Spleen (tissue), 11 donors: Measurements from ENCODE around the gene PADI4. TPM values are rescaled to one million over a fixed set of nuclear protein-coding genes. Genes with fewer than 3 reads are reported as not detected.

ENCODE experiments used
- DNase-seq: peaks from one replicate; pipeline ENCODE4 v3.0.0-alpha.2; 2020
- H3K27ac ChIP-seq, 8 donors: fragments of 200-600 bp; sonication (generic) in 7 of 8; 1 replicate in 4 of 8; 2 replicates in 4 of 8; pipeline versions ENCODE4 v1.5.0 to v1.8.0; 2016 to 2021; ENCODE audit warnings: inconsistent platforms in 4 of 8, mild to moderate bottlenecking in 4 of 8, moderate library complexity in 1 of 8
- H3K27me3 ChIP-seq, 7 donors: fragments of 200-600 bp; sonication (generic) in 6 of 7; replicated peaks in 1 of 7; 1 replicate in 4 of 7; 2 replicates in 3 of 7; pipeline versions ENCODE4 v1.5.0 to v1.8.0; 2016 to 2021; ENCODE audit warnings: inconsistent platforms in 3 of 7, mild to moderate bottlenecking in 1 of 7
- H3K36me3 ChIP-seq, 6 donors: fragments of 200-600 bp; sonication (generic) in 5 of 6; 1 replicate in 4 of 6; 2 replicates in 2 of 6; pipeline versions ENCODE4 v1.5.0 to v1.8.0; 2016 to 2021; ENCODE audit warnings: inconsistent platforms in 2 of 6
- H3K4me1 ChIP-seq, 6 donors: fragments of 200-600 bp; sonication (generic) in 5 of 6; 1 replicate in 3 of 6; 2 replicates in 3 of 6; pipeline versions ENCODE4 v1.5.0 to v1.8.0; 2016 to 2021; ENCODE audit warnings: inconsistent platforms in 3 of 6
- H3K4me3 ChIP-seq, 8 donors: fragments of 200-600 bp; sonication (generic) in 7 of 8; 1 replicate in 4 of 8; 2 replicates in 4 of 8; pipeline versions ENCODE4 v1.5.0 to v1.8.0; 2016 to 2021; ENCODE audit warnings: inconsistent platforms in 4 of 8, mild to moderate bottlenecking in 4 of 8, moderate library complexity in 2 of 8
- H3K9me3 ChIP-seq, 8 donors: fragments of 200-600 bp; sonication (generic) in 7 of 8; 1 replicate in 4 of 8; 2 replicates in 4 of 8; pipeline versions ENCODE4 v1.5.0 to v1.8.0; 2016 to 2021; ENCODE audit warnings: inconsistent platforms in 4 of 8
- CTCF ChIP-seq, 11 experiments: fragments of 200-600 bp in 7 of 11; fragments of 450-650 bp in 4 of 11; sonication (generic) in 4 of 11; IDR thresholded peaks in 8 of 11; conservative IDR thresholded peaks in 3 of 11; 1 replicate in 7 of 11; 2 replicates in 4 of 11; pipeline versions ENCODE4 v1.4.0 to v1.8.0; 2016 to 2021; ENCODE audit warnings: antibody characterized with exemption in 11 of 11, inconsistent platforms in 4 of 11, mild to moderate bottlenecking in 1 of 11
- POLR2A ChIP-seq, 3 donors: fragments of 450-650 bp; IDR thresholded peaks; one replicate each; pipeline ENCODE4 v1.5.1; 2017; ENCODE audit warnings: antibody characterized with exemption in 3 of 3, mild to moderate bottlenecking in 1 of 3
- POLR2AphosphoS5 ChIP-seq, 3 donors: sonication (generic); formaldehyde crosslinking; IDR thresholded peaks; one replicate each; pipeline ENCODE4 v1.5.1; 2017; ENCODE audit warnings: antibody characterized with exemption in 3 of 3
- WGBS, 5 donors: extraction: QIAGEN DNeasy Blood & Tissue Kit in 3 of 5; methylation state at CpG; one replicate each; pipeline versions ENCODE4 v1.1.5 to v1.1.7; 2013 to 2018; 5-methylcytosine and 5-hydroxymethylcytosine counted together
- intact Hi-C: fragments of 100-400 bp; cut with DNase I; formaldehyde crosslinking; loops from one replicate; pipeline ENCODE4 v1.15.0; 2023; ENCODE audit warnings: low total_unique reads
- polyA plus RNA-seq, 3 donors: library from polyadenylated mRNA; stranded (reverse); fragments of 200-250 nt; gene quantifications; one replicate each; pipeline ENCODE4 v1.2.1, GENCODE V29; 2013
- total RNA-seq, 7 donors: library from RNA; depleted of rRNA in 3 of 7; stranded (reverse); fragments of >200 nt in 3 of 7; fragmentation: NEBNext Ultra II Directional in 4 of 7; extraction: Animal tissue kit (Norgen Biotek cat#: 25700) in 4 of 7; gene quantifications; one replicate each; pipeline versions ENCODE4 v1.1.0 to v1.2.1, GENCODE V29; 2016 to 2021
- donor health status: healthy with polysubstance abuse.
- donor health status: DM: no; HTN: no; CAD: no; lungs with moderate emphysema.
- donor health status: DM: no; HTN: no; CAD: no.
- donor health status: Bipolar disorder and iron deficiency.
- donor health status: healthy.
- donor health status: DM: no; HTN: no; CAD: no.
- donor health status: DM: yes; HTN: yes; CAD: no.

Gene PADI4
- total and polyA plus RNA-seq, 10 donors = 5.1 to 122 (median 19.8) TPM

- intact Hi-C loops = no loop called here
- Histone ChIP-seq H3K9me3 (no peaks in the 10 kb centered on the region), H3K4me1 (peaks cover 0 to 5% (median 0%) of the 10 kb centered on the region in 6 donors), H3K36me3 (peaks cover 0 to 95% (median 5%) of the 10 kb centered on the region in 6 donors), H3K27me3 (peaks cover 0 to 10% (median 0%) of the 10 kb centered on the region in 7 donors), H3K4me3 (peak overlapping the region in 1 of 8 donors; percentile 40), H3K27ac (peak overlapping the region in 2 of 8 donors; percentile 7 to 36)
- 11 to 30% (median 19%) methylated on average over 5 to 6 of the region's 6 CpGs for WGBS, 5 donors
- TF ChIP-seq POLR2AphosphoS5 (IDR thresholded peaks at IDR 0.05) (no peak), CTCF (IDR thresholded peaks at IDR 0.05 in 8 of 11, conservative IDR thresholded peaks at IDR 0.05 in 3 of 11) (no peak), POLR2A (IDR thresholded peaks at IDR 0.05) (no peak)
- DNase-seq = peak; percentile 80
Measured at GRCh38 chr1:17355898-17356297, 47.9 kb downstream of the PADI4 start.

- no peaks in the 10 kb centered on the region for H3K9me3 ChIP-seq
- peaks cover 0 to 95% (median 5%) of the 10 kb centered on the region in 6 donors for H3K36me3 ChIP-seq
- no peak for DNase-seq
- H3K4me3 ChIP-seq = peak overlapping the region in 1 of 8 donors; percentile 40
- H3K27ac ChIP-seq = peak overlapping the region in 2 of 8 donors; percentile 7 to 36
- peaks cover 0 to 5% (median 0%) of the 10 kb centered on the region in 6 donors for H3K4me1 ChIP-seq
- TF ChIP-seq POLR2AphosphoS5 (IDR thresholded peaks at IDR 0.05) (no peak), CTCF (IDR thresholded peaks at IDR 0.05 in 8 of 11, conservative IDR thresholded peaks at IDR 0.05 in 3 of 11) (no peak), POLR2A (IDR thresholded peaks at IDR 0.05) (no peak)
- 33 to 48% (median 36%) methylated on average over 9 to 12 of the region's 12 CpGs for WGBS, 5 donors
- intact Hi-C loops = no loop called here
- H3K27me3 ChIP-seq = peaks cover 0 to 15% (median 0%) of the 10 kb centered on the region in 7 donors
Measured at GRCh38 chr1:17356387-17357026, 48.5 kb downstream of the PADI4 start.

DNA sequence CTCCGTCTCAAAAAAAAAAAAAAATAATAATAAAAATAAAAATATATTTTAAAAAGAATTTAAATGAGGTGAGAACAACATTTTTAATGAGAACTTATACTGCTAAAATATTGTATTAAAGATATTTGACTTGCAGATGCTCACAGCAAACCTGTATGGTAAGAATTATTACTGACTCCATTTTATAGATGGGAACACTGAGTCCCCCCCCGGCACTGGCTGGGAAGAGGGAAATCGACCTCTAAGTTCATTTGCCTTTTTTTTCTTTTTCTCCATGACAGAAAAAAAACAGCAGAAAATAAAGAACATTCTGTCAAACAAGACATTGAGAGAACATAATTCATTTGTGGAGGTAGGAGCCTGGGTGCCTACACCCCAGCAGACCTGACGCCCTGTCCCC, 50.6 kb downstream of the PADI4 start:
- WGBS, 5 donors = 67 to 90% (median 81%) methylated on average over 3 to 4 of the region's 4 CpGs
- no peak for DNase-seq
- peaks cover 0 to 97% (median 5%) of the 10 kb centered on the region in 6 donors for H3K36me3 ChIP-seq
- H3K4me1 ChIP-seq = peaks cover 0 to 5% (median 0%) of the 10 kb centered on the region in 6 donors
- TF ChIP-seq CTCF (IDR thresholded peaks at IDR 0.05 in 8 of 11, conservative IDR thresholded peaks at IDR 0.05 in 3 of 11) = no peak
- TF ChIP-seq POLR2A (IDR thresholded peaks at IDR 0.05) = no peak
- no peak for TF ChIP-seq POLR2AphosphoS5 (IDR thresholded peaks at IDR 0.05)
- H3K27ac ChIP-seq = no peak overlapping the region
- intact Hi-C loops = no loop called here
- H3K9me3 ChIP-seq = no peaks in the 10 kb centered on the region
- H3K27me3 ChIP-seq = peaks cover 0 to 18% (median 0%) of the 10 kb centered on the region in 7 donors
- H3K4me3 ChIP-seq = no peak overlapping the region

DNA sequence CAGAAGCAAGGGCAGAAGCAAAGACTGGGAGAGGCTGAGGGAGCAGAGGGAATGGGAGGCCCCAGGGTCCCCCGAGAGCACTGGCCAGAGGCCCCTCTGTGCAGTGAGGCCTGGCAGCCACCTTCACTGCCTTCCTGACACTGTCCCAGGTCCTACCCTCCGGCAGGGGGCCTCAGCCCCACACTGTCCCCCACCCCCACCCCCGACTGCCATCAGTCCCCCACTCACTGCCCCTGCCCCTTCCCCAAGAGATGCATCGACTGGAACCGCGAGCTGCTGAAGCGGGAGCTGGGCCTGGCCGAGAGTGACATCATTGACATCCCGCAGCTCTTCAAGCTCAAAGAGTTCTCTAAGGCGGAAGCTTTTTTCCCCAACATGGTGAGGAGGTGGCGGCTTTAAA, 51.0 kb downstream of the PADI4 start:
- intact Hi-C loops = no loop called here
- Histone ChIP-seq H3K36me3 (peaks cover 0 to 94% (median 5%) of the 10 kb centered on the region in 6 donors), H3K4me1 (peaks cover 0 to 5% (median 0%) of the 10 kb centered on the region in 6 donors), H3K27ac (no peak overlapping the region), H3K27me3 (peaks cover 0 to 21% (median 0%) of the 10 kb centered on the region in 7 donors), H3K9me3 (no peaks in the 10 kb centered on the region), H3K4me3 (no peak overlapping the region)
- 45 to 82% (median 76%) methylated on average over 5 to 11 of the region's 11 CpGs for WGBS, 5 donors
- TF ChIP-seq POLR2AphosphoS5 (IDR thresholded peaks at IDR 0.05) (no peak), POLR2A (IDR thresholded peaks at IDR 0.05) (no peak), CTCF (IDR thresholded peaks at IDR 0.05 in 8 of 11, conservative IDR thresholded peaks at IDR 0.05 in 3 of 11) (no peak)
- no peak for DNase-seq
